Measurements from ENCODE around the gene KRTCAP2.
"Not testable (repeated sequence)": the region's sequence is repeated elsewhere in the genome, so short reads cannot be mapped to it uniquely, and the experiment has no call there.

KRTCAP2 gene

DNA sequence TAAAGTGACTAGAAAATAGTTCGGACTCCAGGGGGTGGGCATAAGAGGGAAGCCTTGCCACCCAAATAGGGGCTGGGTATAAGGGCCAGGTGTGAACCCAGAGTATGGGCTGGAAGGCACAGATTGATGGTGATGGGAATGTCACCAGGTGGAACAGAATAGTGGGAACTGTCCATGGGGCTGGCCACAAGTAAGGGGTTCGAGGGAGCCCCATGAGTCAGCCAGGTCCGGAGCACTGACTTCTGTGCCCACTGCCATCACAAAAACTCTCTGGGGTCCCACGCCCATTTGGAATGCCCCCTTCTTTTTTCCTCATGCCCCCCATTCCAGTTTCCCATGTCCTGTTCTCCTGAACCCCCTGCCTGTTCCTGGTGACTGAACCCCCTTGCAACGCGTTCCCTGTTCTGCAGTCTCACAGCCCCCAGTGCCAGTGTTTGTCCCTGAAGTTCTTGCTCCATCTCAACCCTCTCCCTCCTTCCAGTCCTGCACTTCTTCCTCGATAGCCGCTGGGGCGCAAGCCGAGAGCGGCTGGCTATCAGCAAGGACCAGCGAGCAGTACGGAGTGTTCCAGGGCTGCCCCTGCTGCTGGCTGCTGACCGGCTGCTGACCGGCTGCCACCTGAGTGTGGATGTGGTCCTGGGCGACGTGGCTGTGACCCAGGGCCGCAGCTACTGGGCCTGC is 8.4 kb upstream of the KRTCAP2 start:
- DNase-seq = no peak

GRCh38 chr1:155179112-155180031 is 6.3 kb upstream of the KRTCAP2 start:
- DNase-seq = no peak

DNA sequence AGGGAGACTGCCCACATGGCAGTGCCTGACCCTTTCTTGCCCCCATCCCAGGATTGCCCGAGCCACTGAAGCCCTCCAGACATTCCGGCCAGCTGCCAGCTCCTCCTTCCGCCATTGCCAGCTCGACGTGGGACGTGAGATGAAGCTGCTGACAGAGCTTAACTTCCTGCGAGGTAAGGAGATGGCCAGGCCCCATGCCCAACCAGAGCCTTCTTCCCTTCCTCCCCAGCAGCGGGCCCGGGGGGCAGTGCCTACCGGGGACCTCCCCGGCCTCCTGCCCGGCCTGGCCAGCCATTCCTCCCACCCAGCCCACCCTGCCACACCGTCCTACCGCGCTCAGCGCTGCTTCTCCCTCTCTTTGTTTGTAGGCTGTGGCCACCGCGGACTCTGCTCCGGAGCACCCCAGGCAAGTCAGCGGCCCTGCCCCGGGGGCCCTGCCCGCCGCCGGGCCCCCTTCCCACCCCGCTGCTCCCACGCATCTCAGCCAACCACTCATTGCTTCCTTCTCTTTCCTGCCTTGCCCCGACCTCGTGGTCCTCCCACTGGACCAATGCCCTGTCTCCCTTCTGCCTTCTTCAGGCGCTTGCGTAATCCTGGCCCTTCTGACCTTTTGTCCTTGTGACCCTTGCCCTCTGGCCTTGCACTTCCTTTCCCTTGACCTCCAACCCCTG is 5.5 kb upstream of the KRTCAP2 start:
- DNase-seq = no peak

DNA sequence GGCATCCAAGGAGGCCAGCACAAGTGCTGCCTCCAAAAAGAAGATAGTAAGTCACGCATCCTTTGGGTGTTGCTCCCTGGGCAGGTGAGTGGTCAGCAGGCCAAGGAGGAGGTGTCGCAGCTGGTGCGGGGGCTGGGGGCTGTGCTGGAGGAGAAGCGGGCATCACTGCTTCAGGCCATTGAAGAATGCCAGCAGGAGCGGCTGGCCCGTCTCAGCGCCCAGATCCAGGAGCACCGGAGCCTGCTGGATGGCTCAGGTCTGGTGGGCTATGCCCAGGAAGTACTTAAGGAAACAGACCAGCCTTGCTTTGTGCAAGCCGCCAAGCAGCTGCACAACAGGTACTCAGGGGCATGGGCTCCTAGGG is 4.8 kb upstream of the KRTCAP2 start:
- no peak for DNase-seq

- no peak for DNase-seq
These were observed 4.3 kb upstream of the KRTCAP2 start for GRCh38 chr1:155177192-155177917.

GRCh38 chr1:155176544-155177071 is 3.5 kb upstream of the KRTCAP2 start:
- DNase-seq = peak; percentile 89

- DNase-seq = no peak
These were observed 2.8 kb upstream of the KRTCAP2 start for GRCh38 chr1:155175927-155176371.

DNA sequence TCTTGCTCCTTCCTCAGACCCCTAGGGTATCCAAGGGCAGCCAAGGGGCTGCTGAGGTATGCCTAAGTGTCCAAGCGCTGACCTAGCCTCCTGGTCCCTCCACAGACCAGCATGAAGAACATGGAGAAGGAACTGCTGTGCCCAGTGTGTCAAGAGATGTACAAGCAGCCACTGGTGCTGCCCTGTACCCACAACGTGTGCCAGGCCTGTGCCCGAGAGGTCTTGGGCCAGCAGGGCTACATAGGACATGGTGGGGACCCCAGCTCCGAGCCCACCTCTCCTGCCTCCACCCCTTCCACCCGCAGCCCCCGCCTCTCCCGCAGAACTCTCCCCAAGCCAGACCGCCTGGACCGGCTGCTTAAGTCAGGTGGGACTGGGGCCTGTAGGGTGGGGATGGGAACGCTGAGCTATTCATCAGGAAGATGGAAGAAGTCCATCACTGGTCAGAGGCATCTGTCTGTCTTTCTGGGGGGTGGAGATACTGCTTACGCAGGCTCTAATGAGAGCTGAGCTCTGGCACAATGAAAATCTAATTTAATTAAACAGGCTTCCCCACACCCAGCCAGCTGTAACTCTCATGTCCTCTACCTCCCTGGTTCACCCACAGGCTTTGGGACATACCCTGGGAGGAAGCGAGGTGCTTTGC is 2.3 kb upstream of the KRTCAP2 start:
- no peak for DNase-seq

DNA sequence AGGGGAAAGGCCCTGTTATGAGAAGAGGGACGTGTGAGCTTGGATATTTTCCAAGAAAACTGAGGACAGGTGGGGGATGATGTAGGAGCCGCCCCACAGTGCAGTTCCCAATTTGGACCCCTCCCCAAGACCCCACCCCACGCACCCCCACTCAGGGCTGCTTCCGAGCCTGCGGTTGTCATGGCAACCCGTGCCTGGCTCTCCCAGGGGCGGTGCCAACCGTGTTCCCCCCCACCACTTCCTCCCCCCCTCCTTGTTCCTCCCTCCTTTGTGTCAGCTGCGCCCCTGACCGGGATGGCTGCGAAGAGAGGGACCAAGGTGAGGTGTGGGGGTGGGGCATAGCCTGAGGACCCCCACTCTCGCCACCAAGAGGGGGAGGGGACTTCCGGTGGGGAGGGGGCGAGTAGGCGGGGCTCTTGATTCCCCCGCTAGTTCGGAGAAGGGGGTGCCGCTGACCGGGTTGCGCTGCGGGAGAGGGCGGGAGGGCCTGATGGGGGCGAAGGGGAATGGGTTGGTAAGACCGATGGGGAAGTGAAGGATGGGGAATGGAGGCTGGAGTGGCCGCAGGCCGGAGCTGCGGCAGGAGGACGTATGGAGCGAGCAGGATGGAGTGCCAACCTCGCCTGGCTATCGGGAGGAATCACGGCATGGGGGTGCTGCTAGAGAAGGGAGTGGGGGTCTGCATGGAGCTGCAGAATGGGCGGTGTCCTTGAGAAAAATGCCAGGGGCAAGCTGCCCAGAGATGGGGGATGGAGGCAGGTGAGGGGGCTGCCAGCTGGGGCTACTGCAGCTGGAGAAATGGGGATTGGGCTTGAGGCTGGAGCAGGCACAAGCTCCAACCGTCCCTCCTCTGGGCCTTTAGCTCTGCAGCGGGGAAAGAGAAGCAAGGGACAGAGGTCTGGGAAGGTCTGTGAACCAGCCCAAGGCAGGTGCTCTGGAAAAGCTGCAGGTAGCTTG is 1.5 kb upstream of the KRTCAP2 start:
- DNase-seq = peak; percentile 49

GRCh38 chr1:155173478-155174323 is 597 bp upstream of the KRTCAP2 start, which contains the start of gene TRIM46:
Gene TRIM46 (plus strand): TSS chr1:155173849. CDS start chr1:155173967, 118 bp downstream.
- DNase-seq = peak; percentile 78

- DNase-seq = peak; percentile 48
These were observed 1.0 kb downstream of the KRTCAP2 start for GRCh38 chr1:155171836-155172731.

GRCh38 chr1:155170806-155171205 is 2.3 kb downstream of the KRTCAP2 start:
- no peak for DNase-seq

DNA sequence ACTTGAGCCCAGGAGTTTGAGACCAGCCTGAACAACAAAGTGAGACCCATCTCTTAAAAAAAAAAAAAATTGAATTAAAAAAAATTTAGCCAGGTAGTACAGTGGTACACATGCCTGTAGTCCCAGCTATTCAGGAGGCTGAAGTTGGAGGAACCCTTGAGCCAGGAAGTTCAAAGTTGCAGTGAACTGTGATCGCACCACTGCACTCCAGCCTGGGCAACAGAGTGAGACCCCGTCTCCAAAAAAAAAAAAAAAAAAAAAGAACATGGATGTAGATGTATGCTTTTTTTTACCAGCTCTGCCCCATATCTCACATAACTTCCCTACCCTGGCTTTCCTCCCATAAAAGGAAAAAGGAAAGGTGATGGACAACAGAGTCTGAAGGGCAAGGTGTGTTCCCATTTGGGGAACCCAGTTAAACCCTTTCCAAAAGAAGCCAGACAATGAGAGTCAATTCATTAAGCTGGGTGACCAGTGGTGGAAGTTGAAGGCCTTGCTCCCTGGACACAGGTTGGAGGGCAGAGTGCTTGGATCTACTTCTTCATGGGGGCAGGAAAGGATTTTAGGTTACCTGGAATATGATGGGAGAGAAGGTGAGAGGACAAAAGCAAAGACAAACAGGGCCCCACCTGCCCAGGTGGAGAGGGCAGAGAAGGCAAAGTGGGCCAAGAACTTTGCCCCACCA is 2.9 kb downstream of the KRTCAP2 start:
- DNase-seq = no peak

GRCh38 chr1:155169541-155169940 is 3.6 kb downstream of the KRTCAP2 start:
- no peak for DNase-seq

GRCh38 chr1:155168456-155169210 is 4.5 kb downstream of the KRTCAP2 start:
- DNase-seq = no peak

GRCh38 chr1:155168105-155168445 is 5.0 kb downstream of the KRTCAP2 start:
- DNase-seq = not testable (repeated sequence)

All from stimulated activated CD4-positive, alpha-beta T cell treated with anti-CD3 and anti-CD28 coated beads, Interleukin-4, amount 100 ng/mL, for 24 hours (primary cell).